ENCODE measurements around the gene SEMA3C.

- TF ChIP-seq CSDC2 (CRISPR knock-in tag; IDR thresholded peaks at IDR 0.05): no peak
- no peak for TF ChIP-seq ZNF8 (CRISPR knock-in tag; IDR thresholded peaks at IDR 0.05)
- TF ChIP-seq, protein P1, sequence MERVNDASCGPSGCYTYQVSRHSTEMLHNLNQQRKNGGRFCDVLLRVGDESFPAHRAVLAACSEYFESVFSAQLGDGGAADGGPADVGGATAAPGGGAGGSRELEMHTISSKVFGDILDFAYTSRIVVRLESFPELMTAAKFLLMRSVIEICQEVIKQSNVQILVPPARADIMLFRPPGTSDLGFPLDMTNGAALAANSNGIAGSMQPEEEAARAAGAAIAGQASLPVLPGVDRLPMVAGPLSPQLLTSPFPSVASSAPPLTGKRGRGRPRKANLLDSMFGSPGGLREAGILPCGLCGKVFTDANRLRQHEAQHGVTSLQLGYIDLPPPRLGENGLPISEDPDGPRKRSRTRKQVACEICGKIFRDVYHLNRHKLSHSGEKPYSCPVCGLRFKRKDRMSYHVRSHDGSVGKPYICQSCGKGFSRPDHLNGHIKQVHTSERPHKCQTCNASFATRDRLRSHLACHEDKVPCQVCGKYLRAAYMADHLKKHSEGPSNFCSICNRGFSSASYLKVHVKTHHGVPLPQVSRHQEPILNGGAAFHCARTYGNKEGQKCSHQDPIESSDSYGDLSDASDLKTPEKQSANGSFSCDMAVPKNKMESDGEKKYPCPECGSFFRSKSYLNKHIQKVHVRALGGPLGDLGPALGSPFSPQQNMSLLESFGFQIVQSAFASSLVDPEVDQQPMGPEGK (CRISPR knock-in tag; IDR thresholded peaks at IDR 0.05; ENCODE audit: borderline replicate concordance): no peak
- TF ChIP-seq CREB5 (CRISPR knock-in tag; IDR thresholded peaks at IDR 0.05; ENCODE audit: low read depth): no peak
Measured at GRCh38 chr7:80729591-80730320, 189.1 kb downstream of the SEMA3C start.

Data from SK-N-SH treated with all-trans-retinoic acid at 6 μM for 48 hours (cell line).